Measurements from ENCODE around the gene RBM3.

Gene RBM3

GRCh38 chrX:48569958-48570357, 4.3 kb upstream of the RBM3 start:
- no peak overlapping the region for H3K4me3 ChIP-seq
- TF ChIP-seq, protein P1, sequence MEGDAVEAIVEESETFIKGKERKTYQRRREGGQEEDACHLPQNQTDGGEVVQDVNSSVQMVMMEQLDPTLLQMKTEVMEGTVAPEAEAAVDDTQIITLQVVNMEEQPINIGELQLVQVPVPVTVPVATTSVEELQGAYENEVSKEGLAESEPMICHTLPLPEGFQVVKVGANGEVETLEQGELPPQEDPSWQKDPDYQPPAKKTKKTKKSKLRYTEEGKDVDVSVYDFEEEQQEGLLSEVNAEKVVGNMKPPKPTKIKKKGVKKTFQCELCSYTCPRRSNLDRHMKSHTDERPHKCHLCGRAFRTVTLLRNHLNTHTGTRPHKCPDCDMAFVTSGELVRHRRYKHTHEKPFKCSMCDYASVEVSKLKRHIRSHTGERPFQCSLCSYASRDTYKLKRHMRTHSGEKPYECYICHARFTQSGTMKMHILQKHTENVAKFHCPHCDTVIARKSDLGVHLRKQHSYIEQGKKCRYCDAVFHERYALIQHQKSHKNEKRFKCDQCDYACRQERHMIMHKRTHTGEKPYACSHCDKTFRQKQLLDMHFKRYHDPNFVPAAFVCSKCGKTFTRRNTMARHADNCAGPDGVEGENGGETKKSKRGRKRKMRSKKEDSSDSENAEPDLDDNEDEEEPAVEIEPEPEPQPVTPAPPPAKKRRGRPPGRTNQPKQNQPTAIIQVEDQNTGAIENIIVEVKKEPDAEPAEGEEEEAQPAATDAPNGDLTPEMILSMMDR (IDR thresholded peaks at IDR 0.05): no peak
- peaks cover 0 to under 1% (median 0%) of the 10 kb centered on the region in 4 donors for H3K4me1 ChIP-seq
- no peak overlapping the region for H3K27ac ChIP-seq
- H3K36me3 ChIP-seq: no peaks in the 10 kb centered on the region
- H3K27me3 ChIP-seq: no peaks in the 10 kb centered on the region
- no peak for DNase-seq
- no peaks in the 10 kb centered on the region for H3K9me3 ChIP-seq
- intact Hi-C loops (cut with DNase I; ENCODE audit: low total_unique reads): no loop called here

- intact Hi-C loops (cut with DNase I; ENCODE audit: low total_unique reads): no loop called here
- Histone ChIP-seq H3K36me3 (peaks cover 29 to 34% (median 31%) of the 10 kb centered on the region in 3 donors), H3K27me3 (no peaks in the 10 kb centered on the region), H3K4me1 (peaks cover 0 to 22% (median 14%) of the 10 kb centered on the region in 4 donors), H3K4me3 (peak overlapping the region; percentile 80 to 88), H3K9me3 (no peaks in the 10 kb centered on the region), H3K27ac (peak overlapping the region; percentile 97 to 99)
- DNase-seq: peak; percentile 36 to 69
- TF ChIP-seq, protein P1 (IDR thresholded peaks at IDR 0.05): no peak
Measured at GRCh38 chrX:48573690-48574269, 504 bp upstream of the RBM3 start.

DNA sequence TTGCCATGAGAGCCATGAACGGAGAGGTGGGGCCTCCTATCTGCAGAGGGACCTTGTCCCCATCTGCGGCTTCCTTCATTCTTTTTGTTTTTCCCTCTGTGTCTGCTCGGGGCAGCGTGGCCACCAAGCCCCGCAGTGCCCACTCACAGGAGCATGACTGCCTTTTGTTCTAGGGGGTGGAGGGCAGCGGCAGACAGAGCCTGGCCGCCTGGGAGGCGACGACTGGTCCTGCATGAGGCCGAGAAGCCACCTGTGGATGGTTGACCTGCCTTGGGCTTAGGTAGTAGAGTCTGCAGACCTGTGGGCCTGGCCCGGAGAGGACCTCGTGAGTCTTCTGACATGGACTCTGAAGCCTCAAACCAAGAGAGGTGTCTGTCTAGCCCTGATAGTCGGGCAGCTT, 1.4 kb downstream of the RBM3 start:
- H3K27me3 ChIP-seq: no peaks in the 10 kb centered on the region
- H3K9me3 ChIP-seq: no peaks in the 10 kb centered on the region
- peak overlapping the region; percentile 97 to 99 for H3K27ac ChIP-seq
- intact Hi-C loops (cut with DNase I; ENCODE audit: low total_unique reads): no loop called here
- DNase-seq: no peak
- TF ChIP-seq, protein P1 (IDR thresholded peaks at IDR 0.05): no peak
- peaks cover 0 to 22% (median 14%) of the 10 kb centered on the region in 4 donors for H3K4me1 ChIP-seq
- H3K4me3 ChIP-seq: peak overlapping the region; percentile 80 to 88
- peaks cover 29 to 41% (median 39%) of the 10 kb centered on the region in 3 donors for H3K36me3 ChIP-seq

- Histone ChIP-seq H3K4me1 (peaks cover 0 to 22% (median 14%) of the 10 kb centered on the region in 4 donors), H3K27me3 (no peaks in the 10 kb centered on the region), H3K4me3 (peak overlapping the region in 1 of 2 donors; percentile 80), H3K9me3 (no peaks in the 10 kb centered on the region), H3K36me3 (peaks cover 29 to 41% (median 39%) of the 10 kb centered on the region in 3 donors), H3K27ac (peak overlapping the region; percentile 97 to 99)
- intact Hi-C loops (cut with DNase I; ENCODE audit: low total_unique reads): no loop called here
- DNase-seq: no peak
- TF ChIP-seq, protein P1 (IDR thresholded peaks at IDR 0.05): no peak
Measured at GRCh38 chrX:48576108-48576507, 1.8 kb downstream of the RBM3 start.

DNA sequence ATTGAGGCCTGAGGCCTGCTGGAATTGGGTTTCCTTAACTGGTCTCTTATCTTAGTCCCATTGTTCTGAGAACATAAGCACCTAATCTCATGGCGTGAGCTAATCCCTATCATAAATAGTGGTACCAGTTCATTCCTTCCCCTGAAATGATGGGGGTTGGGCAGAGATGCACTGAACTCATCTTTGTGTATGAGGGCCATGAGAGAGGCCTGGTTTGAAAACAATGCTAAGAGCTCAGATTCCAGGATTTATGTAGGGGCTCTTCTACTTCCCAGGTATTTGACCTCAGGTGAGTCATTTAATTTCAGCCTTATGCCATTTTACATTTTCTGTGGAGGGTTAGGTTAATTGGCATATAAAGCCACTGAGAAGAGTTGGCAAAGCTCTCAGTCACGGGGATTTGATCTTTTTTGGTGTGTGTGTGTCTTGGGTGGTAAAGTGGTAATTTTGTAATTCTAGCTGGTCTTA, 4.4 kb downstream of the RBM3 start:
- Histone ChIP-seq H3K4me3 (no peak overlapping the region), H3K4me1 (peaks cover 0 to 22% (median 14%) of the 10 kb centered on the region in 4 donors), H3K9me3 (no peaks in the 10 kb centered on the region), H3K27me3 (no peaks in the 10 kb centered on the region), H3K27ac (no peak overlapping the region), H3K36me3 (peaks cover 29 to 41% (median 39%) of the 10 kb centered on the region in 3 donors)
- no peak for DNase-seq
- TF ChIP-seq, protein P1 (IDR thresholded peaks at IDR 0.05): no peak
- intact Hi-C loops (cut with DNase I; ENCODE audit: low total_unique reads): no loop called here

Measured in tibial artery (tissue), 4 donors.